Fibroblast of lung (primary cell): Measurements from ENCODE around the gene ZRSR2. TPM values are rescaled to one million over a fixed set of nuclear protein-coding genes. Genes with fewer than 3 reads are reported as not detected.
A peak's percentile ranks its signal among the peaks of the same experiment; 100 is the strongest.

Experiments used
- DNase-seq, 2 donors: peaks; one replicate each; pipeline versions ENCODE4 v3.0.0 to v3.0.0-alpha.2; 2010; ENCODE audit warnings: low read depth in 2 of 2
- H2AFZ ChIP-seq: 2 replicates; pipeline ENCODE4 v1.5.1; 2012; ENCODE audit warnings: low read length, control low read depth, inconsistent platforms
- H3K27ac ChIP-seq: 2 replicates; pipeline ENCODE4 v1.5.1; 2011; ENCODE audit warnings: low read length, control low read depth; ENCODE audit not compliant: insufficient read depth
- H3K27me3 ChIP-seq: 2 replicates; pipeline ENCODE4 v1.5.1; 2011; ENCODE audit warnings: mild to moderate bottlenecking, low read length; ENCODE audit not compliant: control insufficient read depth, insufficient read depth
- H3K36me3 ChIP-seq: 2 replicates; pipeline ENCODE4 v1.5.1; 2011; ENCODE audit warnings: low read length; ENCODE audit not compliant: control insufficient read depth, insufficient read depth
- H3K4me1 ChIP-seq: 2 replicates; pipeline ENCODE4 v1.5.1; 2011; ENCODE audit warnings: low read length; ENCODE audit not compliant: control insufficient read depth, insufficient read depth; ENCODE audit errors: extremely low read depth
- H3K4me2 ChIP-seq: 2 replicates; pipeline ENCODE4 v1.5.1; 2011; ENCODE audit warnings: low read length, control low read depth; ENCODE audit not compliant: insufficient read depth; ENCODE audit errors: extremely low read depth
- H3K4me3 ChIP-seq, 4 experiments: fragments of 200-600 bp in 1 of 4; sonication (generic) in 1 of 4; replicated peaks in 1 of 4; 2 replicates each; pipeline ENCODE4 v1.5.1; 2011 to 2016; ENCODE audit warnings: low read length in 4 of 4, low read depth in 3 of 4, mild to moderate bottlenecking in 3 of 4, control low read depth in 2 of 4, inconsistent platforms in 1 of 4, mixed read lengths in 1 of 4; ENCODE audit not compliant: insufficient read depth in 1 of 4; ENCODE audit errors: control extremely low read depth in 1 of 4
- H3K79me2 ChIP-seq: 2 replicates; pipeline ENCODE4 v1.5.1; 2012; ENCODE audit warnings: mild to moderate bottlenecking, low read length, inconsistent platforms; ENCODE audit not compliant: control insufficient read depth, insufficient read depth
- H3K9ac ChIP-seq: 2 replicates; pipeline ENCODE4 v1.5.1; 2011; ENCODE audit warnings: mild to moderate bottlenecking, low read length, control low read depth; ENCODE audit not compliant: insufficient read depth
- H3K9me3 ChIP-seq: 2 replicates; pipeline ENCODE4 v1.5.1; 2012; ENCODE audit warnings: low read depth, low read length; ENCODE audit not compliant: control insufficient read depth, insufficient read depth
- H4K20me1 ChIP-seq: 2 replicates; pipeline ENCODE4 v1.5.1; 2011; ENCODE audit warnings: low read length; ENCODE audit not compliant: control insufficient read depth, insufficient read depth; ENCODE audit errors: extremely low read depth
- CTCF ChIP-seq, 2 donors: IDR thresholded peaks in 1 of 2; conservative IDR thresholded peaks in 1 of 2; 1 replicate in 1 of 2; 2 replicates in 1 of 2; pipeline ENCODE4 v1.5.1; 2011 to 2012; ENCODE audit warnings: low read length in 2 of 2, control low read depth in 1 of 2, inconsistent platforms in 1 of 2, low read depth in 1 of 2, mild to moderate bottlenecking in 1 of 2
- EZH2 ChIP-seq: IDR thresholded peaks from 2 replicates; pipeline ENCODE4 v1.5.1; 2012; ENCODE audit warnings: low read length, control low read depth, mild to moderate bottlenecking; ENCODE audit errors: missing control alignments
- polyA plus RNA-seq, 2 donors: library from polyadenylated mRNA; depleted of rRNA in 1 of 2; stranded (reverse) in 1 of 2; unstranded in 1 of 2; fragments of >200 nt; gene quantifications; 2 replicates each; pipeline ENCODE4 v1.2.1, GENCODE V29; 2011 to 2012; ENCODE audit warnings: missing spikeins in 1 of 2
- total RNA-seq: library from RNA; depleted of rRNA; stranded (reverse); fragments of >200 nt; gene quantifications from 2 replicates; pipeline ENCODE4 v1.2.1, GENCODE V29; 2014

ZRSR2 gene
- total and polyA plus RNA-seq, 2 donors (not counting 1 experiment from before 2014, with no cell fraction given), result 6.6 to 8.1 TPM

GRCh38 chrX:15834053-15834452 is 43.8 kb downstream of the ZRSR2 start:
- no peaks in the 10 kb centered on the region for H4K20me1 ChIP-seq
- H3K36me3 ChIP-seq, result no peaks in the 10 kb centered on the region
- H3K9me3 ChIP-seq, result no peaks in the 10 kb centered on the region
- no peak overlapping the region for H3K4me3 ChIP-seq
- DNase-seq, result no peak
- H3K4me2 ChIP-seq, result no peak overlapping the region
- TF ChIP-seq EZH2 (no peak), CTCF (conservative IDR thresholded peaks at IDR 0.05 in 1 of 2, IDR thresholded peaks at IDR 0.05 in 1 of 2; ENCODE audit: low read depth in 1 of 2, low read length in 2 of 2) (no peak)
- no peaks in the 10 kb centered on the region for H3K4me1 ChIP-seq
- no peaks in the 10 kb centered on the region for H3K79me2 ChIP-seq
- no peaks in the 10 kb centered on the region for H3K27me3 ChIP-seq
- H3K27ac ChIP-seq, result no peak overlapping the region
- no peak overlapping the region for H2AFZ ChIP-seq
- H3K9ac ChIP-seq, result no peak overlapping the region

GRCh38 chrX:15834827-15835595 is 44.7 kb downstream of the ZRSR2 start:
- no peak for TF ChIP-seq CTCF (conservative IDR thresholded peaks at IDR 0.05 in 1 of 2, IDR thresholded peaks at IDR 0.05 in 1 of 2; ENCODE audit: low read depth in 1 of 2, low read length in 2 of 2)
- no peak overlapping the region for H3K4me2 ChIP-seq
- H3K4me3 ChIP-seq, result no peak overlapping the region
- H3K27me3 ChIP-seq, result no peaks in the 10 kb centered on the region
- DNase-seq, result peak in 1 of 2 donors; percentile 50
- H3K9ac ChIP-seq, result no peak overlapping the region
- H2AFZ ChIP-seq, result no peak overlapping the region
- H3K79me2 ChIP-seq, result no peaks in the 10 kb centered on the region
- no peaks in the 10 kb centered on the region for H4K20me1 ChIP-seq
- no peaks in the 10 kb centered on the region for H3K4me1 ChIP-seq
- no peak overlapping the region for H3K27ac ChIP-seq
- no peaks in the 10 kb centered on the region for H3K36me3 ChIP-seq
- no peaks in the 10 kb centered on the region for H3K9me3 ChIP-seq

DNA sequence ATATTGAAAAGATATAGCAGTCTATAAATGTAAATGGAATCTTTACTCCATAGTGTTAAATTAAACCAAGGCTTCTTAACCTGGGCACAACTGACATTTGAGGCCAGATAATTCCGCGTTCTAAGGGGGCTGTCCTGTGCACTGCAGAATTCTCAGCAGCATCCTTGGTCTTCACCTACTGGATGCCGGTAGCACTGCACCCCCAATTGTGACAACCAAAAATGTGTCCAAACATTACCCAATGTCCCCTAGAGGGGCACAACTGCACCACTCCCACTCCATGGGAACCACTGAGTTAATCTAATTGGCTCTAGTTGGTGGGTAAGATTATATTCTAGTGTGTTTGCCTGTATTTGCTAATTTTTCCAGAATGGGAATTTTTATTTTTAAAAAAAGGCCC is 47.7 kb downstream of the ZRSR2 start:
- Histone ChIP-seq H3K4me1 (no peaks in the 10 kb centered on the region), H3K9me3 (no peaks in the 10 kb centered on the region), H3K36me3 (no peaks in the 10 kb centered on the region), H2AFZ (no peak overlapping the region), H4K20me1 (no peaks in the 10 kb centered on the region), H3K4me2 (no peak overlapping the region), H3K4me3 (no peak overlapping the region), H3K27me3 (no peaks in the 10 kb centered on the region), H3K9ac (no peak overlapping the region), H3K79me2 (no peaks in the 10 kb centered on the region), H3K27ac (no peak overlapping the region)
- DNase-seq, result no peak
- TF ChIP-seq EZH2, result no peak
- TF ChIP-seq CTCF (conservative IDR thresholded peaks at IDR 0.05 in 1 of 2, IDR thresholded peaks at IDR 0.05 in 1 of 2; ENCODE audit: low read depth in 1 of 2, low read length in 2 of 2), result peak in 1 of 2 donors; percentile 13
